Stimulated activated CD8-positive, alpha-beta memory T cell treated with anti-CD3 and anti-CD28 coated beads, Interleukin-12 subunit alpha, Interleukin-12 subunit beta, amount 100 ng/mL, for 24 hours (primary cell): ENCODE results near the gene EVC.
"Not testable (repeated sequence)": the region's sequence is repeated elsewhere in the genome, so short reads cannot be mapped to it uniquely, and the experiment has no call there.

Experiments
- DNase-seq: peaks from one replicate; pipeline ENCODE4 v3.0.0-alpha.2; 2020; ENCODE audit errors: extremely low read depth

The EVC gene

GRCh38 chr4:5812506-5813229, 101.7 kb downstream of the EVC start:
- no peak for DNase-seq

- no peak for DNase-seq
Observed at GRCh38 chr4:5813882-5814255, 102.9 kb downstream of the EVC start.

- no peak for DNase-seq
Observed at GRCh38 chr4:5814421-5814820, 103.4 kb downstream of the EVC start.

- DNase-seq, result no peak
Observed at GRCh38 chr4:5815641-5816040, 104.6 kb downstream of the EVC start.

GRCh38 chr4:5816101-5816500, 105.1 kb downstream of the EVC start:
- no peak for DNase-seq

GRCh38 chr4:5816851-5817375, 105.9 kb downstream of the EVC start:
- no peak for DNase-seq

- DNase-seq, result no peak
Observed at GRCh38 chr4:5821665-5822358, 110.8 kb downstream of the EVC start.

- no peak for DNase-seq
Observed at GRCh38 chr4:5822619-5823018, 111.6 kb downstream of the EVC start.

- no peak for DNase-seq
Observed at GRCh38 chr4:5823542-5824211, 112.7 kb downstream of the EVC start.

- no peak for DNase-seq
Observed at GRCh38 chr4:5824227-5824626, 113.2 kb downstream of the EVC start.

- DNase-seq, result no peak
Observed at GRCh38 chr4:5824635-5825034, 113.6 kb downstream of the EVC start.

GRCh38 chr4:5825321-5826041, 114.5 kb downstream of the EVC start:
- no peak for DNase-seq

- DNase-seq, result no peak
Observed at GRCh38 chr4:5826437-5827107, 115.6 kb downstream of the EVC start.

GRCh38 chr4:5827108-5828004, 116.4 kb downstream of the EVC start:
- no peak for DNase-seq

- no peak for DNase-seq
Observed at GRCh38 chr4:5828005-5828391, 117.0 kb downstream of the EVC start.

GRCh38 chr4:5836943-5837342, 125.9 kb downstream of the EVC start:
- no peak for DNase-seq

GRCh38 chr4:5837483-5837882, 126.5 kb downstream of the EVC start:
- not testable (repeated sequence) for DNase-seq

- no peak for DNase-seq
Observed at GRCh38 chr4:5839332-5839731, 128.3 kb downstream of the EVC start.

- DNase-seq, result no peak
Observed at GRCh38 chr4:5839751-5840674, 129.0 kb downstream of the EVC start.
